HG03432 (cell line): ENCODE results near the gene ZNF672.
"Not testable (repeated sequence)": the region's sequence is repeated elsewhere in the genome, so short reads cannot be mapped to it uniquely, and the experiment has no call there.

Source experiments
- ATAC-seq: cut with Tn5 transposase; IDR thresholded peaks from one replicate; pipeline ENCODE4 v1.9.1; 2021; ENCODE audit warnings: mild to moderate bottlenecking, moderate library complexity; ENCODE audit not compliant: unreplicated experiment

The ZNF672 gene

DNA sequence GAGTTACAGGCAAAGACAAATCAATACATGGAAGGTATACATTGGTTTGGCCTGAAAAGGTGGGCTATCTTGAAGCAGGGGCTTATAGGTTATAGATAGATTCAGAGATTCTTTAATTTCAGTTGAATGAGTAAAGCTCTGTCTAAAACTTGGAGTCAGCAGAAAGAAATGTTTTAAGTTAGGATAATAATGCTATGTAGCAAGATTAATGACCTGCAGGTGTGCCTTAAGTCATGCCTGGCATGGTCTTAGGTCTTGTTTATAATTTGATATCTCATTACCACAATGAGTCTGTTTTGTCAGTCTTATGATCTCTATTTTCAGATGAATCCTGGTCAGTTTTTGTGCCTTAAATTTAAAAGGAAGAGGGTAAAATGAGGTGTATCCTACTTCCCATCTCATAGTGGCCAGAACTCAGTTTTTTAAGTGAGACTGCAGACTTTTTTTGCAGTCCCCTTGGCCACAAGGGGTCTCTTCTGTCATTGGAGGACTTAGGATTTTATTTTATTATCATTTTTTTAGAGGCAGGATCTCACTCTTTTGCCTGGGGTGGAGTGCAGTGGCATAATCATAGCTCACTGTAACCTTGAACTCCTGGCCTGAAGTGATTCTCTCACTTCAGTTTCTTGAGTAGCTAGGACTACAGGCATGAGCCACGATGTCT lies 46.7 kb downstream of the ZNF672 start:
- ATAC-seq: no peak

DNA sequence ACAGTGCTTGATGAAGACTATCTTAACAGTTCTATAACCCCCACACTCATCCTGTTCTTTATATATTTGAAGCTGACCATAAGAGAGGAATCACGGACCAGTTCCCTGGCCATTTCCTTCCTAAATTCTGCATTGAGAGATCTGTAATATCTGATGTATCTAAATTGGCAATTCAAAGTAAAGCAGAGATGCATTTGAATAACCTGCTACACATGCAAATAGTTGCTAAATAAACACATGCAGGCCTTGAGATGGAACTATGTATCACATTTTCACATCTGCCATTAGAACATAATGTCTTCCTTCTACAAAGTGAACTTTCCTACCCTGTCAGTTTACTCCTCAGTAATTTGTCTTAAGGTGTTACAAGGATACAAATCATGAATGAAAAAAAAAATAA lies 47.6 kb downstream of the ZNF672 start:
- no peak for ATAC-seq

DNA sequence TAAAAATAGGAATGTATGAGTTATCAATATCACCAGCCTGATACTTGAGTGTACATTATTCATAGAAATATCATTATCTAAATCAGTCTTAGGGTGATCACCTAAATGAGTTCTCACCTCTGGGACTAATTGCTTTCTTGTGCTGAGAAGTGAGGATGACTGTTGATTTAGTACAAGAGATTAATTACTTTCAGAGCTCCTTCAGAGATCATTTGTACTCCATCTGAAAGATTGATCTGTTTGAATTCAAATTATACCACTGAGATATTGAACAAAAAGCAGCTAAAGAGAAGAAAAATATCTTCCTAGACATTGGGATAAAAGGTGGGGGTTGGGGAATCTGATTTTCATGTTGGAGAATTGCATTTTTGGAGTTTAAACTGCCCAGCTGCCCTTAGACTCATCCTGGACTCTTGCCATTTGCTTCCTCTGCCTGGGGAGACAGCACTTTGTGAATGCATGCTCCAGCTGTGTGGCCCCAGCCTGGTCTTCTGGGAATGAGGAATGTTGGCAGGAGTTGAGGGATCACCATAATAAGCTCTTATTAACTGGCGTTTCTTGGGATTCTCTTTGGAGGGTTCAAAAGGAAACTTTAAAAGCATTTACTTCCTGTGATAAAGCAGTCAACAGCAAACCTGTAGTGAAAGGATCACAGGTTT lies 48.3 kb downstream of the ZNF672 start:
- no peak for ATAC-seq

DNA sequence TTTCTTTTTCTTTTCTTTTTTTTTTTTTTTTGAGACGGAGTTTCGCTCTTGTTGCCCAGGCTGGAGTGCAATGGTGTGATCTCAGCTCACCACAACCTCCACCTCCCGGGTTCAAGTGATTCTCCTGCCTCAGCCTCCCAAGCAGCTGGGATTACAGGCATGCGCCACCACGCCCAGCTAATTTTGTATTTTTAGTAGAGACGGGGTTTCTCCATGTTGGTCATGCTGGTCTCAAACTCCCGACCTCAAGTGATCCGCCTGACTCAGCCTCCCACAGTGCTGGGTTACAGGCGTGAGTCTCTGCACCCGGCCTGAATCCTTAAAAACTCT lies 51.9 kb downstream of the ZNF672 start:
- ATAC-seq: not testable (repeated sequence)

DNA sequence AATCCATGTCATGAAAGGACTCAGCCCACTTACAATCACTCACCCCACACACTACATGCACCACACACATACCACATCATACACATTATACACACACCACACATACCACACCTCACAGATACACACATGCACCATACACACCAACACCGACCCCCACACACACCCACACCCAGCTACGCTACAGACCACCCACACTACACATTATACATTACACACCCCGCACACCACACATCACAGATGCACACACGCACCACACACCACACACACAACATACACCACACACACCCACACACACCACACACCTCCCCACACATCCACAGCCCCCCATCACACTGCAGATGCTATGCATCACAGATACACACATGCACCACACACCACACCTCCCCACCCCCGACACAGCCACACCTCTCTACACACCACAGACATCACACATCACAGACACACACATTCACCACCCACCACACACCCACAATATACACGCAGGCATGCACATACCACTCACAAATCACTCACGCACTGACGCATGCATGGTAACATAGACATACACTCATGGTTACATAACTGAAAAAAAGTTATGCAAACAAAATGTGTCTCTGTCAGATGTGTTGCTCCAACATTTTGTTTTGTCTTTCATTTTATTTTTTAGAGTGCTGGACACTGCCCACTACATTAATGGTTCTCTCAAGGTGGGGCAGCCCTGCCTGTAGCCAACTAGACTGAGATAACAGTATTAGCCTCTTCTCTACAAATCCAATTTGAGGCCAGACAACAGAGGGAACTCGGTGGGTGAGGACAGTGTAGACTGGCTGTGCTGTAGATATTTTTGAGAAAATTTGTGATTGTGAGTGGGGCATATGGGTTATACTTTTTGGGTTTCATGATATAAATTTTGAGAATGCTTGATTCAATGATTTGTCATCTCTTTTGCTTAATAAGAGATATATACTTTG lies 52.8 kb downstream of the ZNF672 start:
- ATAC-seq: no peak

DNA sequence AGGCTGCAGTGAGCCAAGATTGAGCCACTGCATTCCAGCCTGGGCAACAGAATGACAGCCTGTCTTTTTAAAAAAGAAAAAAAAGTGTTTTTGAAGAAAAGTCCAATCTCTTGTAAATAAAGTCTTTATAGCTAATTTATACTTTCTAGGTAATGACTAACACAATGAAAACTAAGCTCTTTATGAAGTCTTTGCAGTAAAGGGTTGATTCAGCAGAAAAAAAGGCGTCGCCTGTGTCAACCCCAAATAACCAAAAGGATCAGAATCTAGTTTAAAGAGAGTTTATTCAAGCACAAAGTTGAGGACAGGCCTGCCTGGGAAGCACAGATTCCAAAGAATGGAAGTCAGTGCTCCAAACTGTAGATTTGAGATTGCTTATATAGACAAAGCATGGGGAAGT lies 53.7 kb downstream of the ZNF672 start:
- no peak for ATAC-seq

DNA sequence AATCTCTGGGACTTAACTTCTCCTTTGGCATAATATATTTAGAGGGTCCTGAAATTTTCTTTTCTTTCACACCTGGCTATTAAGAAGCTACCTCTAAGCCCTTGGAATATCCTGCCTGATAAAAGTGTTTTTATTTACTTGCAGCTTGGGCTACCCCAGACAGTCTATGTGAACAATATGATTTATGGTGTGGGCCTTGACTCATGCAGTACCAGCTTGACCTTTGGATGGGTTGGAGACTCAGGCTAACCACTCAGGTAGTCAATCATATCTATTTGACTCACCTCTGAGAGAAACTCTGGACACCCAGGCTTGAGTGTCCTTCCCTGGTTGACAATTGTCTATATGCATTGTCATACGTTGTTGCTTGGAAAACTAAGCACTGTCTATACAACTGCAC lies 54.6 kb downstream of the ZNF672 start:
- ATAC-seq: no peak

DNA sequence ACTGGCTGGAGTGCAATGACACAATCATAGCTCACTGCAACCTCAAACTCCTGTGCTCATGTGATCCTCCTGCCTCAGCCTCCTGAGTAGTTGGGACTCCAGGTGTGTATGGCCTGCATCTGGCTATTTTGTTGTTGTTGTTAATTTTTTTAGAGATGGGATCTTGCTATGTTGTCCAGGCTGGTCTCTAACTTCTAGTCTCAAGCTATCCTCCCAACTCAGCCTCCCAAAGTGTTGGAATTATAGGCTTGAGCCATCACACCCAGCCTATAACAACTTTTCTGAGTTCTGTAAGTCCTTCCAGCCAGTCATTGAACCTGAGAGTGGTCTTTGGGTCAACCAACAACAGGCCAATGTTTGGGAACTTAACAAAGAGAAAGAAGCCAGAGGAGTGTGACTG lies 56.8 kb downstream of the ZNF672 start:
- no peak for ATAC-seq

DNA sequence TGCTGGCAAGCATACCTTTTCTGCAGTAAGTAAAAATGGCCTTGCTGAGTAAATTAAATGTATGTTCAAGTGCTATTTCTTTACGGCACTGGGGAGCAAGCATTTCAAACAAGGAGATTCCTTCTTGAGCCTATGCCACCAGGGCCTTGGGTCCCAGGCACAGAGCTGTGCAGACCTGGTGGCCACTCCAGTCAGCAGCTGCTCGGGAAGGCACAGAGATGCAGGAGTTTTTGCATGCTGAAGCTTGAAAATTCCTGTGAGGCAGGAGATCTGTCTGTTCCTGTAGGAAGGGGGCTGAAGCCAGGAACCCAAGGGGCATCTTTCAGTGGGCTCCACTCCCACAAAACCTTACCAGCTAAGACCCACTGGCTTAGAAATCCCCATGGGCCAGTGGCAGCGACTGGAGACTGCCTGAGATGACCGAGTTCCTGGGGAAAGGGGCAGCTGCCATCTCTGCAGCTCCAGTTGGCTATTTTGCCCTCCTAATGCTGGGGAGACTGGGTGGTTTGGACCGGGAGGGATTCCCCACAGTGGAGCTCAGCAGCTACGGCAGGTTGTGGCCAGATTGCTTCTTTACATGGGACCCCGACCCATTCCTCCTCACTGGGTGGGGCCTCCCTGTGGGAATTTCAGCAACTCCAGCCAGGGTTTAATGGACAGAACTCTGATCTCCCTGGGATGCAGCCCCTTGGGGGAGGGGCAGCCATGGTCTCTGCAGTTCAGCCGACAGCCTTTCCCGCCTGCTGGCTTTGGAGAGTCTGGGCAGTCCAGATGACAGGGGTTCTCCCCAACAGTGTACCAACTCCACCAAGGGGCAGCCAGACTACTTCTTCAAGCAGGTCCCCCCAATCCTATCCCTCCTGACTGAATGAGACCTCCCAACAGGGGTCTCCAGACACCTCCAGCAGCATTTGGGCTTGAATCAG lies 59.7 kb downstream of the ZNF672 start:
- ATAC-seq: no peak
